ENCODE results near the gene MAT2A.

- TF ChIP-seq EZH2 (IDR thresholded peaks at IDR 0.05; ENCODE audit: low read depth, low read length, severe bottlenecking) (no peak), POLR2A (IDR thresholded peaks at IDR 0.05; ENCODE audit: control extremely low read depth in 1 of 2, low read depth in 2 of 2, low read length in 2 of 2) (no peak), CBX5 (IDR thresholded peaks at IDR 0.05; ENCODE audit: low read depth, low read length) (no peak), SIN3A (conservative IDR thresholded peaks at IDR 0.05 in 1 of 2, IDR thresholded peaks at IDR 0.05 in 1 of 2; ENCODE audit: low read depth in 1 of 2, low read length in 2 of 2) (no peak), TAF1 (IDR thresholded peaks at IDR 0.05; ENCODE audit: low read depth, low read length) (no peak)
- TF ChIP-seq, protein P1, sequence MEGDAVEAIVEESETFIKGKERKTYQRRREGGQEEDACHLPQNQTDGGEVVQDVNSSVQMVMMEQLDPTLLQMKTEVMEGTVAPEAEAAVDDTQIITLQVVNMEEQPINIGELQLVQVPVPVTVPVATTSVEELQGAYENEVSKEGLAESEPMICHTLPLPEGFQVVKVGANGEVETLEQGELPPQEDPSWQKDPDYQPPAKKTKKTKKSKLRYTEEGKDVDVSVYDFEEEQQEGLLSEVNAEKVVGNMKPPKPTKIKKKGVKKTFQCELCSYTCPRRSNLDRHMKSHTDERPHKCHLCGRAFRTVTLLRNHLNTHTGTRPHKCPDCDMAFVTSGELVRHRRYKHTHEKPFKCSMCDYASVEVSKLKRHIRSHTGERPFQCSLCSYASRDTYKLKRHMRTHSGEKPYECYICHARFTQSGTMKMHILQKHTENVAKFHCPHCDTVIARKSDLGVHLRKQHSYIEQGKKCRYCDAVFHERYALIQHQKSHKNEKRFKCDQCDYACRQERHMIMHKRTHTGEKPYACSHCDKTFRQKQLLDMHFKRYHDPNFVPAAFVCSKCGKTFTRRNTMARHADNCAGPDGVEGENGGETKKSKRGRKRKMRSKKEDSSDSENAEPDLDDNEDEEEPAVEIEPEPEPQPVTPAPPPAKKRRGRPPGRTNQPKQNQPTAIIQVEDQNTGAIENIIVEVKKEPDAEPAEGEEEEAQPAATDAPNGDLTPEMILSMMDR (IDR thresholded peaks at IDR 0.05; ENCODE audit: control extremely low read depth in 1 of 3, insufficient read depth in 1 of 3, low read depth in 1 of 3, low read length in 3 of 3) = no peak
Measured at GRCh38 chr2:85585781-85586105, 46.8 kb downstream of the MAT2A start.

Data from H1 (cell line).